Measurements from ENCODE around the gene XPO5. TPM values are rescaled to one million over a fixed set of nuclear protein-coding genes. Genes with fewer than 3 reads are reported as not detected.
A peak's percentile ranks its signal among the peaks of the same experiment; 100 is the strongest.

The XPO5 gene
- polyA plus RNA-seq, 1 experiment, result 37.7 TPM

GRCh38 chr6:43477235-43478007 is 98.4 kb downstream of the XPO5 start, which contains the start of gene TJAP1:
TSS of gene TJAP1 (plus strand) at chr6:43477570. CDS start at chr6:43499002, 21,432 bp downstream.
- Histone ChIP-seq H3K27me3 (ENCODE audit: control insufficient read depth, insufficient read depth, low read length) (no peaks in the 10 kb centered on the region), H3K36me3 (ENCODE audit: control insufficient read depth, insufficient read depth, low read length) (no peaks in the 10 kb centered on the region; the same call in 1 of the 2 replicates), H3K4me3 (ENCODE audit: low read depth, low read length) (peak within 1 kb of the TSS; percentile 66)
- no peak for DNase-seq (ENCODE audit: low read depth)
- TF ChIP-seq CTCF (IDR thresholded peaks at IDR 0.05; ENCODE audit: insufficient read depth, low read depth, low read length), result no peak
- ChIA-PET POLR2A (interaction anchor here (0.6 to 0.7 kb wide), 3 partner anchors 15 to 469 kb away, joined by 3 to 13 read pairs (median 4); no protein-coding TSS in a partner anchor), CTCF (interaction anchor here (0.6 to 2.0 kb wide), 7 partner anchors 16 to 297 kb away, joined by 3 to 6 read pairs (median 4); partner anchors contain the start of gene ZNF318)

GRCh38 chr6:43476746-43477145 is 99.1 kb downstream of the XPO5 start:
- ChIA-PET CTCF (interaction anchor here (0.6 to 2.0 kb wide), 5 partner anchors 17 to 298 kb away, joined by 3 to 5 read pairs (median 4); partner anchors contain the start of gene ZNF318), POLR2A (interaction anchor here (0.6 to 0.7 kb wide), 2 partner anchors 30 to 468 kb away, joined by 3 to 13 read pairs; no protein-coding TSS in a partner anchor)
- Histone ChIP-seq H3K27me3 (ENCODE audit: control insufficient read depth, insufficient read depth, low read length) (no peaks in the 10 kb centered on the region), H3K4me3 (ENCODE audit: low read depth, low read length) (peak overlapping the region; percentile 66; the same call in 1 of the 2 replicates), H3K36me3 (ENCODE audit: control insufficient read depth, insufficient read depth, low read length) (no peaks in the 10 kb centered on the region; the same call in 1 of the 2 replicates)
- no peak for TF ChIP-seq CTCF (IDR thresholded peaks at IDR 0.05; ENCODE audit: insufficient read depth, low read depth, low read length)
- DNase-seq (ENCODE audit: low read depth), result no peak

GRCh38 chr6:43475516-43475915 is 100.3 kb downstream of the XPO5 start:
- ChIA-PET CTCF (interaction anchor here (1.1 kb wide), 1 partner anchor 10 kb away, joined by 3 read pairs; no protein-coding TSS in a partner anchor), POLR2A (no interaction called here)
- no peaks in the 10 kb centered on the region for H3K36me3 ChIP-seq (ENCODE audit: control insufficient read depth, insufficient read depth, low read length)
- no peak for TF ChIP-seq CTCF (IDR thresholded peaks at IDR 0.05; ENCODE audit: insufficient read depth, low read depth, low read length)
- H3K27me3 ChIP-seq (ENCODE audit: control insufficient read depth, insufficient read depth, low read length), result no peaks in the 10 kb centered on the region
- no peak for DNase-seq (ENCODE audit: low read depth)
- H3K4me3 ChIP-seq (ENCODE audit: low read depth, low read length), result no peak overlapping the region

GRCh38 chr6:43472515-43472914 is 103.3 kb downstream of the XPO5 start:
- Histone ChIP-seq H3K4me3 (ENCODE audit: low read depth, low read length) (no peak overlapping the region), H3K27me3 (ENCODE audit: control insufficient read depth, insufficient read depth, low read length) (no peaks in the 10 kb centered on the region), H3K36me3 (ENCODE audit: control insufficient read depth, insufficient read depth, low read length) (no peaks in the 10 kb centered on the region)
- ChIA-PET CTCF (interaction anchor here (1.0 to 1.9 kb wide), 4 partner anchors 12 to 34 kb away, joined by 3 to 5 read pairs (median 4); no protein-coding TSS in a partner anchor), POLR2A (no interaction called here)
- TF ChIP-seq CTCF (IDR thresholded peaks at IDR 0.05; ENCODE audit: insufficient read depth, low read depth, low read length), result no peak
- DNase-seq (ENCODE audit: low read depth), result no peak

Small RNA genes within 50 kb of the gene (small RNA-seq; reads per million reads assigned to genes)
- gene RF00426 (ENCODE audit: insufficient read length, low read depth, low replicate concordance) (not detected), gene RNU6-1113P (ENCODE audit: insufficient read length, low read depth, low replicate concordance) (not detected)

Other genes starting within 250 kb of the XPO5 start
- gene ZNF318, start 206.4 kb downstream of the XPO5 start, polyA plus RNA-seq (2011; rRNA removed), result 10.3 and 11.5 TPM in 2 replicates
- 10.6 and 27.8 TPM in 2 replicates for gene ABCC10, start 148.5 kb downstream of the XPO5 start, polyA plus RNA-seq (2011; rRNA removed)
- 2.1 and 4.8 TPM in 2 replicates for gene DLK2, start 120.5 kb downstream of the XPO5 start, polyA plus RNA-seq (2011; rRNA removed)
- gene TJAP1, start 98.5 kb downstream of the XPO5 start, polyA plus RNA-seq (2011; rRNA removed), result 17.5 and 29.0 TPM in 2 replicates
- gene LRRC73, start 65.7 kb downstream of the XPO5 start, polyA plus RNA-seq (2011; rRNA removed), result 0.15 and 0.33 TPM in 2 replicates
- 291 and 355 TPM in 2 replicates for gene YIPF3, start 59.1 kb downstream of the XPO5 start, polyA plus RNA-seq (2011; rRNA removed)
- gene POLR1C, start 58.9 kb downstream of the XPO5 start, polyA plus RNA-seq (2011; rRNA removed), result 37.5 and 41.5 TPM in 2 replicates
- 19.6 and 26.8 TPM in 2 replicates for gene POLH, start 147 bp upstream of the XPO5 start, polyA plus RNA-seq (2011; rRNA removed)
- gene GTPBP2, start 53.2 kb upstream of the XPO5 start, polyA plus RNA-seq (2011; rRNA removed), result 107 and 148 TPM in 2 replicates
- gene MAD2L1BP, start 59.8 kb upstream of the XPO5 start, polyA plus RNA-seq (2011; rRNA removed), result 37.7 and 39.3 TPM in 2 replicates
- gene RSPH9, start 69.0 kb upstream of the XPO5 start, polyA plus RNA-seq (2011; rRNA removed), result 0.65 and 0.77 TPM in 2 replicates
- 57.4 and 75.0 TPM in 2 replicates for gene MRPS18A, start 111.8 kb upstream of the XPO5 start, polyA plus RNA-seq (2011; rRNA removed)
- gene VEGFA, start 194.2 kb upstream of the XPO5 start, polyA plus RNA-seq (2011; rRNA removed), result 197 and 357 TPM in 2 replicates